Mesendoderm (in vitro differentiated cells): Measurements from ENCODE around the gene SNX30.
A peak's percentile ranks its signal among the peaks of the same experiment; 100 is the strongest.
"Not testable (repeated sequence)": the region's sequence is repeated elsewhere in the genome, so short reads cannot be mapped to it uniquely, and the experiment has no call there.

Source experiments
- DNase-seq: peaks from one replicate; pipeline ENCODE4 v3.0.0; 2013
- H2AK5ac ChIP-seq: 2 replicates; pipeline ENCODE4 v1.6.1; 2013; ENCODE audit warnings: low read length, inconsistent platforms
- H2BK120ac ChIP-seq: 2 replicates; pipeline ENCODE4 v1.6.1; 2013; ENCODE audit warnings: low read depth, mild to moderate bottlenecking, low read length, moderate library complexity, mixed read lengths
- H2BK15ac ChIP-seq: replicated peaks from 2 replicates; pipeline ENCODE4 v1.6.1; 2013; ENCODE audit warnings: low read depth, mild to moderate bottlenecking, moderate library complexity
- H2BK5ac ChIP-seq: 2 replicates; pipeline ENCODE4 v1.6.1; 2013; ENCODE audit warnings: low read length, inconsistent platforms
- H3K18ac ChIP-seq: 2 replicates; pipeline ENCODE4 v1.6.1; 2013; ENCODE audit warnings: mild to moderate bottlenecking, low read length, mixed read lengths
- H3K23ac ChIP-seq: one replicate; pipeline ENCODE4 v1.6.1; 2013; ENCODE audit warnings: low read length
- H3K27ac ChIP-seq: 2 replicates; pipeline ENCODE4 v1.5.1; 2013; ENCODE audit warnings: low read depth, mild to moderate bottlenecking, inconsistent platforms, low read length, moderate library complexity
- H3K27me3 ChIP-seq: 2 replicates; pipeline ENCODE4 v1.6.1; 2013; ENCODE audit warnings: low read length, control low read depth, mild to moderate bottlenecking, inconsistent platforms; ENCODE audit not compliant: insufficient read depth, poor library complexity
- H3K36me3 ChIP-seq: 2 replicates; pipeline ENCODE4 v1.6.1; 2013; ENCODE audit warnings: low read length, inconsistent platforms; ENCODE audit not compliant: control insufficient read depth, insufficient read depth
- H3K4ac ChIP-seq: one replicate; pipeline ENCODE4 v1.6.1; 2013; ENCODE audit warnings: low read depth, mild to moderate bottlenecking, low read length, moderate library complexity
- H3K4me1 ChIP-seq: 2 replicates; pipeline ENCODE4 v1.6.1; 2013; ENCODE audit warnings: low read depth, low read length, inconsistent platforms; ENCODE audit not compliant: control insufficient read depth
- H3K4me2 ChIP-seq: 2 replicates; pipeline ENCODE4 v1.6.1; 2013; ENCODE audit warnings: low read length
- H3K4me3 ChIP-seq: 2 replicates; pipeline ENCODE4 v1.5.1; 2013; ENCODE audit warnings: mild to moderate bottlenecking, low read length
- H3K56ac ChIP-seq: one replicate; pipeline ENCODE4 v1.6.1; 2013; ENCODE audit warnings: low read length
- H3K79me1 ChIP-seq: 2 replicates; pipeline ENCODE4 v1.6.1; 2013; ENCODE audit warnings: low read length, inconsistent platforms
- H3K79me2 ChIP-seq: 2 replicates; pipeline ENCODE4 v1.6.1; 2013; ENCODE audit warnings: mild to moderate bottlenecking, low read length; ENCODE audit not compliant: control insufficient read depth, insufficient read depth
- H3K9ac ChIP-seq: 2 replicates; pipeline ENCODE4 v1.6.1; 2013; ENCODE audit warnings: low read length, inconsistent platforms
- H4K5ac ChIP-seq: one replicate; pipeline ENCODE4 v1.6.1; 2013; ENCODE audit warnings: low read length
- H4K8ac ChIP-seq: one replicate; pipeline ENCODE4 v1.6.1; 2013; ENCODE audit warnings: low read depth, mild to moderate bottlenecking, control low read depth, low read length, moderate library complexity
- WGBS: extraction: QIAGEN DNeasy Blood & Tissue Kit; methylation state at CpG from one replicate; pipeline ENCODE4 v1.1.7; 2013; ENCODE audit warnings: low lambda C conversion rate, missing lambda C conversion rate; ENCODE audit not compliant: insufficient coverage; ENCODE audit errors: extremely low coverage; 5-methylcytosine and 5-hydroxymethylcytosine counted together

SNX30 gene

GRCh38 chr9:112717661-112718331 lies 32.8 kb upstream of the SNX30 start, which contains the start of gene INIP:
INIP (minus strand) TSS chr9:112718117; CDS start chr9:112716485, 1,632 bp downstream.
- no peak within 1 kb of the TSS for H2BK15ac ChIP-seq
- H4K8ac ChIP-seq: no peak within 1 kb of the TSS
- H3K27ac ChIP-seq: peak within 1 kb of the TSS; percentile 40
- peak within 1 kb of the TSS; percentile 94 for H3K4me3 ChIP-seq
- no peak within 1 kb of the TSS for H4K5ac ChIP-seq
- H3K4me2 ChIP-seq: peak within 1 kb of the TSS; percentile 67
- peak within 1 kb of the TSS; percentile 64 for H3K18ac ChIP-seq
- H3K79me2 ChIP-seq: no peaks in the 10 kb centered on the region
- DNase-seq: peak; percentile 99
- no peaks in the 10 kb centered on the region for H3K4me1 ChIP-seq
- H2AK5ac ChIP-seq: no peak within 1 kb of the TSS
- H2BK120ac ChIP-seq: no peak within 1 kb of the TSS
- H3K79me1 ChIP-seq: peaks cover under 1% of the 10 kb centered on the region
- H3K27me3 ChIP-seq: no peaks in the 10 kb centered on the region
- H3K23ac ChIP-seq: no peak within 1 kb of the TSS
- H2BK5ac ChIP-seq: no peak within 1 kb of the TSS
- peak within 1 kb of the TSS; percentile 94 for H3K56ac ChIP-seq
- peak within 1 kb of the TSS; percentile 88 for H3K9ac ChIP-seq
- H3K4ac ChIP-seq: no peak within 1 kb of the TSS
- no peaks in the 10 kb centered on the region for H3K36me3 ChIP-seq
- WGBS: no CpG with 5 or more reads among the region's 51 CpGs

- Histone ChIP-seq H3K18ac (no peak overlapping the region), H3K79me2 (no peaks in the 10 kb centered on the region), H2BK120ac (no peak overlapping the region), H2AK5ac (no peak overlapping the region), H3K9ac (no peak overlapping the region), H4K5ac (no peak overlapping the region), H3K23ac (no peak overlapping the region), H3K56ac (no peak overlapping the region), H3K36me3 (no peaks in the 10 kb centered on the region), H4K8ac (no peak overlapping the region), H3K27ac (no peak overlapping the region), H3K4ac (no peak overlapping the region), H3K4me1 (no peaks in the 10 kb centered on the region), H3K27me3 (no peaks in the 10 kb centered on the region), H3K79me1 (no peaks in the 10 kb centered on the region), H3K4me2 (no peak overlapping the region), H2BK15ac (no peak overlapping the region), H3K4me3 (no peak overlapping the region), H2BK5ac (no peak overlapping the region)
- DNase-seq: no peak
- WGBS: no CpG with 5 or more reads among the region's 1 CpG
These were observed 31.3 kb upstream of the SNX30 start for GRCh38 chr9:112719241-112719691.

- no peak for DNase-seq
- Histone ChIP-seq H3K79me1 (no peaks in the 10 kb centered on the region), H2AK5ac (no peak overlapping the region), H4K5ac (no peak overlapping the region), H3K18ac (no peak overlapping the region), H3K4me2 (no peak overlapping the region), H3K4me3 (no peak overlapping the region), H2BK120ac (no peak overlapping the region), H4K8ac (no peak overlapping the region), H3K27me3 (no peaks in the 10 kb centered on the region), H3K36me3 (no peaks in the 10 kb centered on the region), H3K27ac (no peak overlapping the region), H3K4ac (no peak overlapping the region), H3K4me1 (no peaks in the 10 kb centered on the region), H3K9ac (no peak overlapping the region), H2BK15ac (no peak overlapping the region), H3K79me2 (no peaks in the 10 kb centered on the region), H2BK5ac (no peak overlapping the region), H3K56ac (no peak overlapping the region), H3K23ac (no peak overlapping the region)
- WGBS: no CpG with 5 or more reads among the region's 2 CpGs
These were observed 30.9 kb upstream of the SNX30 start for GRCh38 chr9:112719696-112720095.

DNA sequence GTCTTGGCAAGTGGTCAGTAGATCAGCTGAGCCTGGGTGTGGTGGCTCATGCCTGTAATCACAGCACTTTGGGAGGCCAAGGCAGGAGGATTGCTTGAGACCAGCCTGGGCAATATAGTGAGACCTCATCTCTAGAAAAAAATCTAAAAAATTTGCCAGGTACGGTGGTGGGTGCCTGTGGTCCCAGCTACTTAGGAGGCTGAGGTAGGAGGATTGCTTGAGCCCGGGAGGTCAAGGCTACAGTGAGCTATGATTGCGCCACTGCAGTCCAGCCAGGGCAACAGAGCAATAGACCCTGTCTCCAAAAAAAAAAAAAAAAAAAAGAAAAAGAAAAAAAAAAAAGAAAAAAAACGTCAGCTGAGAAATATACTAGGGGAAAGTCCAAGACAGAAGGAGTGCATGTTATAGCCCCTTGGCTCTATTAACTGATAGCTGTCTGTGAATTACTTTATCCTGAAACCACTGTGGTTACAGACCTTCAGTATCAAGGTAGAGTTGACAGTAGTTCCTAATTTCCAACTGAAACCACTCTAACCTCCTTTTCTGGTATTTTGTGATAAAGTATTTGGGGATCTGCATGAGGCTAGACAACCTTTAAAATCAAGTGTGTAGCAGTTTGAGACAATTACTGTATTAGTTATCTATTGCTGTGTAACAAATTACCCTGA lies 30.3 kb upstream of the SNX30 start:
- no peak overlapping the region for H2BK120ac ChIP-seq

GRCh38 chr9:112722749-112723148 lies 27.8 kb upstream of the SNX30 start:
- not testable (repeated sequence) for H2BK15ac ChIP-seq, H3K27ac ChIP-seq, H3K4me1 ChIP-seq, H3K18ac ChIP-seq, H3K4me3 ChIP-seq, H3K27me3 ChIP-seq, H3K23ac ChIP-seq, H4K8ac ChIP-seq, H4K5ac ChIP-seq, DNase-seq, H3K79me1 ChIP-seq, H3K4me2 ChIP-seq, H3K4ac ChIP-seq, H3K36me3 ChIP-seq, H3K9ac ChIP-seq, H2BK120ac ChIP-seq, H2AK5ac ChIP-seq, H3K56ac ChIP-seq, H3K79me2 ChIP-seq, H2BK5ac ChIP-seq
- WGBS: no CpG with 5 or more reads among the region's 3 CpGs

More for the DNA sequence above, 30.3 kb upstream of the SNX30 start:
- Histone ChIP-seq H3K56ac (no peak overlapping the region), H3K4me1 (no peaks in the 10 kb centered on the region), H3K27me3 (no peaks in the 10 kb centered on the region), H3K27ac (no peak overlapping the region), H3K4me3 (no peak overlapping the region), H3K4ac (no peak overlapping the region), H4K5ac (no peak overlapping the region), H2AK5ac (no peak overlapping the region), H2BK15ac (no peak overlapping the region), H3K9ac (no peak overlapping the region), H4K8ac (no peak overlapping the region), H3K4me2 (no peak overlapping the region), H3K79me2 (no peaks in the 10 kb centered on the region), H3K18ac (no peak overlapping the region), H3K23ac (no peak overlapping the region), H3K36me3 (no peaks in the 10 kb centered on the region), H2BK5ac (no peak overlapping the region), H3K79me1 (no peaks in the 10 kb centered on the region)
- no peak for DNase-seq
- no CpG with 5 or more reads among the region's 4 CpGs for WGBS
